Measurements from ENCODE around the gene SASH1.
"Not testable (repeated sequence)": the region's sequence is repeated elsewhere in the genome, so short reads cannot be mapped to it uniquely, and the experiment has no call there.

SASH1 gene

DNA sequence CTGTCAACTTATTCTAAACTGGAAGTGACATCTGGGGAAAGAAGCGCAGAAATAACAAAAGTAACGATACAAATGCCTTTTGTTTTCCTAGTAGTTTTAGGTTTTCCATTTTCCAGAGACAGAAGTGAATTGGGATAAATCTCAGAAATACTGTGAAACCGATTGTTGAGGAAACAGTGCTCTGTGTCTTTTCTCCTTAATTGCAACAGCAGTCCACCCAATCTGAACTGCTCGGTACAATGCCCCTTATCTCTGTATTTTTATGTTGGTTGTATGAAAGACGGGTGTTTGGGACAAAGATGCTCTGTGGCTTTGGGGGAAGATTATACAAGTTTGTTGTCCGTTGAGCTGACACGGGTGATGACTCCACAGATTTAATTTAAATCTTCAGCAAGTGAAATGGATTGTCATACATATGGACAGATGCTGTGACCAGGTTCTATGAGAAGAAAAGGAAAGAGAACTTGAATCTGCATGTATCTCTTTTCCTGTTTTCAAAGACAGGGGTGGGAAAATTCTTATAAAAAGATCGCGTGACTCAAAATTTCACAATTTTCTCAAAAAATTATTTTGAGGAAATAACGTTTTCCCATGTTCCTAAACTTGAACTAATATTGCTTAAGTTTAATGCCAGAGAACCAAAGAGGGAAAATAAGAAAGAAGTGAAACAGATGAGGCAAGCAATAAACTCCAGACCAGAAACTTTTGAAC lies 41.2 kb downstream of the SASH1 start:
- no peak overlapping the region for H3K9ac ChIP-seq (ENCODE audit: insufficient read length, low read depth)
- DNase-seq (ENCODE audit: low read depth, low spot score) = no peak
- H3K4me3 ChIP-seq (ENCODE audit: insufficient read length, low read depth) = no peak overlapping the region
- TF ChIP-seq YY1 (IDR thresholded peaks at IDR 0.05; ENCODE audit: insufficient read depth, insufficient read length) (no peak), ZNF274 (IDR thresholded peaks at IDR 0.05; ENCODE audit: low read depth, low read length) (no peak), SUZ12 (IDR thresholded peaks at IDR 0.05; ENCODE audit: extremely low read depth, insufficient read depth, insufficient read length) (no peak)
- H3K4me1 ChIP-seq (ENCODE audit: insufficient read depth, insufficient read length) = no peaks in the 10 kb centered on the region
- no peaks in the 10 kb centered on the region for H3K27me3 ChIP-seq (ENCODE audit: insufficient read depth, insufficient read length)
- H3K9me3 ChIP-seq (ENCODE audit: insufficient read depth, low read length) = no peaks in the 10 kb centered on the region
- H3K36me3 ChIP-seq (ENCODE audit: insufficient read depth, insufficient read length, low read length) = no peaks in the 10 kb centered on the region

DNA sequence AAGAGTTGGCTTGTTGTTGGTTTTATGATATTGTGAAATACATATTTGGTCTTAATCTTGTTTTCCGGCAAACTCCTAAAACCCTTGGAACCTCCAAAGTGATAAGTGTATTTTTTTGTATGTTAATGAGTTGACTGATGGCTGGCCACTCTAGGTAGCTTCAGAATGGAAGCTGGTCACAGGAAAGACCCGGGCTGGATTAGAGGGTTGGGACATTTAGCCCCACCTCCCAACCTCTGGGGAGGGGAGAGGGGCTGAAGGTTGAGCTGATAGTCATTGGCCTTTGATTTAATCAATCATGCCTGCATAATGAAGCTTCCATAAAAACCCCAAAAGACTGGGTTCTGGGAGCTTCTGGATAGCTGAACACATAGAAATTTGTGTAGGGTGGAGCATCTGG lies 42.7 kb downstream of the SASH1 start:
- peaks cover 2% of the 10 kb centered on the region for H3K36me3 ChIP-seq (ENCODE audit: insufficient read depth, insufficient read length, low read length)
- H3K9ac ChIP-seq (ENCODE audit: insufficient read length, low read depth) = no peak overlapping the region
- no peak for DNase-seq (ENCODE audit: low read depth, low spot score)
- no peak for TF ChIP-seq ZNF274 (IDR thresholded peaks at IDR 0.05; ENCODE audit: low read depth, low read length)
- no peak for TF ChIP-seq YY1 (IDR thresholded peaks at IDR 0.05; ENCODE audit: insufficient read depth, insufficient read length)
- no peak for TF ChIP-seq SUZ12 (IDR thresholded peaks at IDR 0.05; ENCODE audit: extremely low read depth, insufficient read depth, insufficient read length)
- no peaks in the 10 kb centered on the region for H3K27me3 ChIP-seq (ENCODE audit: insufficient read depth, insufficient read length)
- H3K4me1 ChIP-seq (ENCODE audit: insufficient read depth, insufficient read length) = no peaks in the 10 kb centered on the region
- H3K4me3 ChIP-seq (ENCODE audit: insufficient read length, low read depth) = no peak overlapping the region
- no peaks in the 10 kb centered on the region for H3K9me3 ChIP-seq (ENCODE audit: insufficient read depth, low read length)

DNA sequence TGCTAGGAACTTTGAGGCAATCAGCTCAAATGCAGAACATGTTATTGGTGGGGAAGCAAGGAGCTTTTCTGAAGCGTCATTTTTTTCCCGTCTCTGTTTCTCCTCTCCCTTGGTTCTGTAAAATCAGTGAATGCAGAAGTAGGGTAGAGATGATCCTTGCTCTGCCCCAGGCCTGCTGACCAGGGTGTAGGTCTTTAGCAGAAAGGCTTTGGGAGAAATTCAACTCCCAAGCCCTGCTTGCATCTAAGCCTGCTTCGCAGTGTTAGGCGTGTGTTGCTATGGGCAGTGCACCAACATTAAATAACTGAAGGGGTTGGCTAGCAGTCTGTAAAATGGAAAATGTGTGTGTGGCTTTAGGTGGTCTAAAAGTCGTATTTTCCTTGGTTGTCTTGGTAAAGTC lies 45.9 kb downstream of the SASH1 start:
- Histone ChIP-seq H3K4me3 (ENCODE audit: insufficient read length, low read depth) (no peak overlapping the region), H3K9ac (ENCODE audit: insufficient read length, low read depth) (no peak overlapping the region), H3K9me3 (ENCODE audit: insufficient read depth, low read length) (no peaks in the 10 kb centered on the region), H3K4me1 (ENCODE audit: insufficient read depth, insufficient read length) (no peaks in the 10 kb centered on the region), H3K36me3 (ENCODE audit: insufficient read depth, insufficient read length, low read length) (peaks cover 2% of the 10 kb centered on the region), H3K27me3 (ENCODE audit: insufficient read depth, insufficient read length) (no peaks in the 10 kb centered on the region)
- no peak for DNase-seq (ENCODE audit: low read depth, low spot score)
- TF ChIP-seq ZNF274 (IDR thresholded peaks at IDR 0.05; ENCODE audit: low read depth, low read length) = no peak
- TF ChIP-seq SUZ12 (IDR thresholded peaks at IDR 0.05; ENCODE audit: extremely low read depth, insufficient read depth, insufficient read length) = no peak
- TF ChIP-seq YY1 (IDR thresholded peaks at IDR 0.05; ENCODE audit: insufficient read depth, insufficient read length) = no peak

- Histone ChIP-seq H3K4me1 (ENCODE audit: insufficient read depth, insufficient read length) (no peaks in the 10 kb centered on the region), H3K4me3 (ENCODE audit: insufficient read length, low read depth) (no peak overlapping the region), H3K27me3 (ENCODE audit: insufficient read depth, insufficient read length) (no peaks in the 10 kb centered on the region), H3K9ac (ENCODE audit: insufficient read length, low read depth) (no peak overlapping the region), H3K9me3 (ENCODE audit: insufficient read depth, low read length) (no peaks in the 10 kb centered on the region), H3K36me3 (ENCODE audit: insufficient read depth, insufficient read length, low read length) (peaks cover 2% of the 10 kb centered on the region)
- TF ChIP-seq ZNF274 (IDR thresholded peaks at IDR 0.05; ENCODE audit: low read depth, low read length) (no peak), YY1 (IDR thresholded peaks at IDR 0.05; ENCODE audit: insufficient read depth, insufficient read length) (no peak), SUZ12 (IDR thresholded peaks at IDR 0.05; ENCODE audit: extremely low read depth, insufficient read depth, insufficient read length) (no peak)
- DNase-seq (ENCODE audit: low read depth, low spot score) = no peak
These were observed 46.4 kb downstream of the SASH1 start for GRCh38 chr6:148389086-148389485.

- Histone ChIP-seq H3K4me1 (ENCODE audit: insufficient read depth, insufficient read length) (no peaks in the 10 kb centered on the region), H3K9ac (ENCODE audit: insufficient read length, low read depth) (no peak overlapping the region), H3K27me3 (ENCODE audit: insufficient read depth, insufficient read length) (no peaks in the 10 kb centered on the region), H3K9me3 (ENCODE audit: insufficient read depth, low read length) (no peaks in the 10 kb centered on the region), H3K4me3 (ENCODE audit: insufficient read length, low read depth) (no peak overlapping the region), H3K36me3 (ENCODE audit: insufficient read depth, insufficient read length, low read length) (peaks cover 2% of the 10 kb centered on the region)
- TF ChIP-seq ZNF274 (IDR thresholded peaks at IDR 0.05; ENCODE audit: low read depth, low read length) (no peak), YY1 (IDR thresholded peaks at IDR 0.05; ENCODE audit: insufficient read depth, insufficient read length) (no peak), SUZ12 (IDR thresholded peaks at IDR 0.05; ENCODE audit: extremely low read depth, insufficient read depth, insufficient read length) (no peak)
- no peak for DNase-seq (ENCODE audit: low read depth, low spot score)
These were observed 47.3 kb downstream of the SASH1 start for GRCh38 chr6:148389917-148390316.

DNA sequence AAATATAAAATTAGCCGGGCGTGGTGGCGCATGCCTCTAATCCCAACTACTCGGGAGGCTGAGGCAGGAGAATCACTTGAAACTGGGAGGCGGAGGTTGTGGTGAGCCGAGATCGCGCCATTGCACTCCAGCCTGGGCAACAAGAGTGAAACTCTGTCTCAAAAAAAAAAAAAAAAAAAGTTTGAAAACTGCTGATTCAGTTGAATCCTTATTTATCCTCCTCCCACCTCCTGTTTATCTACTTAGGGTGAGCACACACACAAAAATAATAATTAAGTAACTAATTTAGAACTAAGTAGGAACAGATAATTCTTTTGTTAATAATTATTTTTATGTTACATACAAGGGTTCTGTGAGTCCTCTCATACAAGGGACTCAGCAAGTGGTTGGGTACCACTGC lies 49.5 kb downstream of the SASH1 start:
- H3K9ac ChIP-seq (ENCODE audit: insufficient read length, low read depth); H3K4me1 ChIP-seq (ENCODE audit: insufficient read depth, insufficient read length); H3K4me3 ChIP-seq (ENCODE audit: insufficient read length, low read depth); H3K27me3 ChIP-seq (ENCODE audit: insufficient read depth, insufficient read length); H3K9me3 ChIP-seq (ENCODE audit: insufficient read depth, low read length); DNase-seq (ENCODE audit: low read depth, low spot score); H3K36me3 ChIP-seq (ENCODE audit: insufficient read depth, insufficient read length, low read length): not testable (repeated sequence)

DNA sequence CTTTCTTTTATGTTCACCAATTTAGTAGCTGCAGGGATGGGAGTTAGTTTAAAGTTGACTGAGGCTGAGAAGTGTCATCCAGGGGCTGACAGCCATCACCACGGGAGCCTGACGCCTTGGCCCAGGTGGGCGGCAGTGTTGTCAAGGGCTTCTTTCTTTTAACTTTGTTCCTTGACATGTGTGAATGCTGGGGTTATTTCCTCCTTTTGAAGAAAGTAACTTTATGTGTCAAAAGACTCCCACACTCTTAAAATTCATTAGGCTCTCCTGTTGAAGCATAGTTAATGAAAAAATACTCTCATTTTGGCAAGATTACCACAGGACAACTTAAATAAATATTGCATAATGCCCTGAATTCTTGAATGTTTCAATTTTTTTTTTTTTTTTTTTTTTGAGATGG lies 50.0 kb downstream of the SASH1 start:
- Histone ChIP-seq H3K36me3 (ENCODE audit: insufficient read depth, insufficient read length, low read length) (peaks cover 2% of the 10 kb centered on the region), H3K4me3 (ENCODE audit: insufficient read length, low read depth) (no peak overlapping the region), H3K4me1 (ENCODE audit: insufficient read depth, insufficient read length) (no peaks in the 10 kb centered on the region), H3K9ac (ENCODE audit: insufficient read length, low read depth) (no peak overlapping the region), H3K27me3 (ENCODE audit: insufficient read depth, insufficient read length) (no peaks in the 10 kb centered on the region), H3K9me3 (ENCODE audit: insufficient read depth, low read length) (no peaks in the 10 kb centered on the region)
- no peak for DNase-seq (ENCODE audit: low read depth, low spot score)
- TF ChIP-seq SUZ12 (IDR thresholded peaks at IDR 0.05; ENCODE audit: extremely low read depth, insufficient read depth, insufficient read length) (no peak), YY1 (IDR thresholded peaks at IDR 0.05; ENCODE audit: insufficient read depth, insufficient read length) (no peak), ZNF274 (IDR thresholded peaks at IDR 0.05; ENCODE audit: low read depth, low read length) (no peak)
